ENCODE measurements around the gene TRMT5.

- TF ChIP-seq CTCF (IDR thresholded peaks at IDR 0.05) (no peak), EP300 (IDR thresholded peaks at IDR 0.05) (peak in 1 of 2 donors; percentile 55), POLR2A (IDR thresholded peaks at IDR 0.05) (no peak)
Observed at GRCh38 chr14:60989599-60989998, 8.7 kb upstream of the TRMT5 start.

Measured in tibial nerve (tissue), 4 donors.